GM10266 (cell line): ENCODE data around the gene GPD1.
A peak's percentile ranks its signal among the peaks of the same experiment; 100 is the strongest.

Source experiments
- DNase-seq: peaks from one replicate; pipeline ENCODE4 v3.0.0; 2012; ENCODE audit errors: extremely low spot score
- TF ChIP-seq, protein P1 (sequence below): IDR thresholded peaks from 2 replicates; pipeline ENCODE4 v1.5.1; 2012; ENCODE audit warnings: mild to moderate bottlenecking, low read depth; ENCODE audit not compliant: control insufficient read depth, insufficient read depth; ENCODE audit errors: missing control alignments

The GPD1 gene

GRCh38 chr12:50074936-50075807 is 28.6 kb upstream of the GPD1 start:
- DNase-seq, result peak; percentile 87
- TF ChIP-seq, protein P1, sequence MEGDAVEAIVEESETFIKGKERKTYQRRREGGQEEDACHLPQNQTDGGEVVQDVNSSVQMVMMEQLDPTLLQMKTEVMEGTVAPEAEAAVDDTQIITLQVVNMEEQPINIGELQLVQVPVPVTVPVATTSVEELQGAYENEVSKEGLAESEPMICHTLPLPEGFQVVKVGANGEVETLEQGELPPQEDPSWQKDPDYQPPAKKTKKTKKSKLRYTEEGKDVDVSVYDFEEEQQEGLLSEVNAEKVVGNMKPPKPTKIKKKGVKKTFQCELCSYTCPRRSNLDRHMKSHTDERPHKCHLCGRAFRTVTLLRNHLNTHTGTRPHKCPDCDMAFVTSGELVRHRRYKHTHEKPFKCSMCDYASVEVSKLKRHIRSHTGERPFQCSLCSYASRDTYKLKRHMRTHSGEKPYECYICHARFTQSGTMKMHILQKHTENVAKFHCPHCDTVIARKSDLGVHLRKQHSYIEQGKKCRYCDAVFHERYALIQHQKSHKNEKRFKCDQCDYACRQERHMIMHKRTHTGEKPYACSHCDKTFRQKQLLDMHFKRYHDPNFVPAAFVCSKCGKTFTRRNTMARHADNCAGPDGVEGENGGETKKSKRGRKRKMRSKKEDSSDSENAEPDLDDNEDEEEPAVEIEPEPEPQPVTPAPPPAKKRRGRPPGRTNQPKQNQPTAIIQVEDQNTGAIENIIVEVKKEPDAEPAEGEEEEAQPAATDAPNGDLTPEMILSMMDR, result peak; percentile 94

- TF ChIP-seq, protein P1, result no peak
- DNase-seq, result no peak
Observed at GRCh38 chr12:50075808-50076170, 28.0 kb upstream of the GPD1 start.

- DNase-seq, result no peak
- TF ChIP-seq, protein P1, result no peak
Observed at GRCh38 chr12:50077099-50077498, 26.7 kb upstream of the GPD1 start.

DNA sequence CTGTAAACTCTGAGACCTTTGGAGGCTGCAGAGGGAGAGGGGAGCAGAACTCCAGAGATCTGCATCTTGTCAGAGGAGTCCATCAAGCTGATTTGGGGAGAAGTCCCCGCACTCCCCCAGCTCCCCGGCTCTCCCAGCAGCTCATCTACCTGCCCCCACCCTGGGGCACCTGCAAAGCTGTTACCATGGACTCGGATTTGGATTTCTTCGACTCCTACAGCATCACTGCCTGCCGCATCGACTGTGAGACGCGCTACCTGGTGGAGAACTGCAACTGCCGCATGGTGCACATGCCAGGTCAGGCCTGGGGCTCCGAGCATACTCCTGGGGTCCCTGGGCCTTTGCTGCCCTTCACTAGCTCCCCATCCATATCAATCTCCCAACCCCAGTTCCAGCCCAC is 25.5 kb upstream of the GPD1 start:
- TF ChIP-seq, protein P1, result no peak

GRCh38 chr12:50079771-50080170 is 24.0 kb upstream of the GPD1 start:
- no peak for DNase-seq
- TF ChIP-seq, protein P1, result no peak

More for the DNA sequence above, 25.5 kb upstream of the GPD1 start:
- no peak for DNase-seq

GRCh38 chr12:50081096-50081808 is 22.6 kb upstream of the GPD1 start:
- no peak for DNase-seq
- TF ChIP-seq, protein P1, result no peak

DNA sequence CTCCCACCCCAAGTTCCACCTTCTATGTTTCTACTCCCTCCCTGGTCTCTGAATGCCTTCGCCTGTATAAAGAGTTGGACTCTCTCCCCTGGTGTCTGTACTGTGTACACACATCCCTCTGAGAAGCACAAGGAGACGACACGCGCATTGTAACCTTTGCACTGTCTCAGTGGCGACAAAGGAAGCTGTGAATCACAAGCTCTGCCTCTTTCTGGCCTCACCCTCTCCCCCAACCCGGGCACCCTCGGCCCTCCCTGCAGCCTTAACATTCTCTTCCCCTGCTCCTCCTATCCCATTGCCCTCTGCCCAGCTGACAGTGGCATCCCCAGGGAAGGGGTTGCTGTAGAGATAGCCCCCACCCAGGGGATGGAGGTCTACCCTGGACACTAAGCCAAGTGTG is 21.2 kb upstream of the GPD1 start:
- TF ChIP-seq, protein P1, result no peak
- no peak for DNase-seq
